OCI-LY7 (cell line): Measurements from ENCODE around the gene FAM131B.

Experiments used
- EZH2phosphoT487 ChIP-seq: fragments of 200-600 bp; sonication (generic); IDR thresholded peaks from 2 replicates; pipeline ENCODE4 v1.6.1; 2018; ENCODE audit warnings: low read depth, borderline replicate concordance, mild to moderate bottlenecking, mixed run types, antibody characterized with exemption, low read length, moderate library complexity, mixed read lengths
- TF ChIP-seq, protein P1 (sequence below): fragments of 200-600 bp; sonication (generic); conservative IDR thresholded peaks from 2 replicates; pipeline ENCODE4 v1.5.1; 2014; ENCODE audit warnings: mild to moderate bottlenecking, antibody characterized with exemption, low read length, moderate library complexity, mixed read lengths

DNA sequence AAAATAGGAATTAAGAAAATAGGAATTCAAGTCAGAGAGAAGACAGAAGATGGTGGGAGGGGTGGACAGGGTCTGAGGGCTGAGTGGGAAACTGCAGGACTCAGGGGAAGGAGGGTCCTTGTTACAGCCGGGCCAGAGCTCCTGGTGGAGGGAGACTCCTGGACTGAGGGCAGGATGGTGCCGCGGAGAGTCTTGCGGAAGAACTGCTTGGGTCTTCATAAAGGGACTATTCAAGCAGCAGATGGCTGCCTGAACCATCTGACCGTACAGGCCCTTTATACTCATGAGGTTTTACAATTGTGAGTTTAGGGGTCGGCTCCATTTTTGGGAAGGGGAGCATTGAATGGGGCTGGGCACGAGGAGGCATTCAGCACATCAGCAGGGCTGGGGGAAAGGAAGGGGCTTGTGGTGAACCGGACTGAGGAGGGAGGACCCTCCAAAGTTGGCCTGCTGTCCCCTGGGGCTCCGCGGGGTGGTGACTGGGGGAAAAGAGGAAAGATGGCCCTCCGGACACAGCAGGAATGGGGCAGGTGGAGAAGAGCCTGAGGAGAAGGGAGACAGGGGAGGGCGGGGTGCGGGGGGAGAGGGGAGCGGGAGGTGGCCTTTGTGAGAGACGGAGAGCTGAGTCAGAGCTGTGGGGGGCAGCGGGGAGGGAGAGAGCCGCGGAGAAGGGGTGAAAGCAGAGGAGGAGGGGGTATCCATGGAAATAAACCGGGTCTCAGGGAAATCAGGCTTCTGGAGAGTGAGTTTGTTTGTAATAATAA is 1.5 kb downstream of the FAM131B start:
- TF ChIP-seq, protein P1, sequence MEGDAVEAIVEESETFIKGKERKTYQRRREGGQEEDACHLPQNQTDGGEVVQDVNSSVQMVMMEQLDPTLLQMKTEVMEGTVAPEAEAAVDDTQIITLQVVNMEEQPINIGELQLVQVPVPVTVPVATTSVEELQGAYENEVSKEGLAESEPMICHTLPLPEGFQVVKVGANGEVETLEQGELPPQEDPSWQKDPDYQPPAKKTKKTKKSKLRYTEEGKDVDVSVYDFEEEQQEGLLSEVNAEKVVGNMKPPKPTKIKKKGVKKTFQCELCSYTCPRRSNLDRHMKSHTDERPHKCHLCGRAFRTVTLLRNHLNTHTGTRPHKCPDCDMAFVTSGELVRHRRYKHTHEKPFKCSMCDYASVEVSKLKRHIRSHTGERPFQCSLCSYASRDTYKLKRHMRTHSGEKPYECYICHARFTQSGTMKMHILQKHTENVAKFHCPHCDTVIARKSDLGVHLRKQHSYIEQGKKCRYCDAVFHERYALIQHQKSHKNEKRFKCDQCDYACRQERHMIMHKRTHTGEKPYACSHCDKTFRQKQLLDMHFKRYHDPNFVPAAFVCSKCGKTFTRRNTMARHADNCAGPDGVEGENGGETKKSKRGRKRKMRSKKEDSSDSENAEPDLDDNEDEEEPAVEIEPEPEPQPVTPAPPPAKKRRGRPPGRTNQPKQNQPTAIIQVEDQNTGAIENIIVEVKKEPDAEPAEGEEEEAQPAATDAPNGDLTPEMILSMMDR, result no peak
- no peak for TF ChIP-seq EZH2phosphoT487
